GM12878 (cell line): ENCODE data around the gene MN1. TPM values are rescaled to one million over a fixed set of nuclear protein-coding genes. Genes with fewer than 3 reads are reported as not detected.

Experiments
- ATAC-seq: fragments of 200-7000 bp; cut with Tn5 transposase; 3 replicates; pipeline ENCODE4 v1.9.1; 2020; ENCODE audit warnings: mild to moderate bottlenecking, moderate library complexity
- BruUV-seq: library from RNA; stranded (reverse); fragments of 400-500 nt; replicated peaks from 2 replicates; lab custom pipeline; 2021; lab: Mats Ljungman, UMichigan
- CTCF ChIA-PET: fragments of 300-600 bp; sonication (Branson Sonifier 250); formaldehyde crosslinking; extraction: SDS; loops from one replicate; lab custom pipeline; 2021; ENCODE audit warnings: inconsistent platforms; lab: Yijun Ruan, JAX
- POLR2A ChIA-PET: fragments of 350-600 bp; formaldehyde crosslinking; extraction: SDS; loops from one replicate; lab custom pipeline; 2021; ENCODE audit warnings: inconsistent platforms; lab: Charles Lee
- RAD21 ChIA-PET: fragments of 300-600 bp; sonication (Branson Sonifier 250); formaldehyde crosslinking; loops from one replicate; lab custom pipeline; 2023; ENCODE audit warnings: antibody characterized with exemption; ENCODE audit not compliant: unreplicated experiment; lab: Charles Lee
- SMC1A ChIA-PET: fragments of 300-600 bp; sonication (Branson Sonifier 250); formaldehyde crosslinking; loops from one replicate; lab custom pipeline; 2023; ENCODE audit not compliant: unreplicated experiment, uncharacterized antibody; lab: Charles Lee
- DNase-seq: peaks from one replicate; pipeline ENCODE4 v3.0.0-alpha.2; 2011; ENCODE audit warnings: low read depth, low spot score
- FAIRE-seq: peaks from 3 replicates; lab custom pipeline; 2011; peaks lifted over from hg19 to GRCh38; lab: Jason Lieb, UNC
- H2AFZ ChIP-seq: 2 replicates; pipeline ENCODE4 v1.6.0; 2011; ENCODE audit warnings: low read depth, low read length, control low read depth; ENCODE audit not compliant: control insufficient read depth
- H3K27ac ChIP-seq: 2 replicates; pipeline ENCODE4 v1.5.1; 2011; ENCODE audit warnings: control low read depth; ENCODE audit not compliant: control insufficient read depth, insufficient read depth
- H3K27me3 ChIP-seq, 2 experiments: replicated peaks in 1 of 2; 2 replicates each; pipeline versions ENCODE4 v1.6.0 to v1.6.1; 2011; ENCODE audit warnings: low read length in 1 of 2; ENCODE audit not compliant: control insufficient read depth in 2 of 2, insufficient read depth in 2 of 2
- H3K36me3 ChIP-seq, 2 experiments: 2 replicates each; pipeline ENCODE4 v1.5.1; 2011; ENCODE audit warnings: low read length in 1 of 2; ENCODE audit not compliant: control insufficient read depth in 2 of 2, insufficient read depth in 2 of 2
- H3K4me1 ChIP-seq: 2 replicates; pipeline ENCODE4 v1.6.1; 2011; ENCODE audit warnings: mild to moderate bottlenecking, low read length, moderate library complexity, mixed read lengths; ENCODE audit not compliant: control insufficient read depth, insufficient read depth
- H3K4me2 ChIP-seq: 2 replicates; pipeline ENCODE4 v1.6.0; 2011; ENCODE audit warnings: control low read depth; ENCODE audit not compliant: control insufficient read depth, insufficient read depth
- H3K4me3 ChIP-seq: fragments of 200-600 bp; sonication (generic); 2 replicates; pipeline ENCODE4 v1.5.1; 2016
- H3K79me2 ChIP-seq: 2 replicates; pipeline ENCODE4 v1.6.0; 2011; ENCODE audit warnings: low read length; ENCODE audit not compliant: control insufficient read depth, insufficient read depth
- H3K9ac ChIP-seq: 2 replicates; pipeline ENCODE4 v1.8.0; 2011; ENCODE audit warnings: low read length, control low read depth, mixed read lengths; ENCODE audit not compliant: control insufficient read depth, insufficient read depth
- H3K9me3 ChIP-seq: replicated peaks from 3 replicates; pipeline ENCODE4 v1.5.1; 2011; ENCODE audit warnings: mild to moderate bottlenecking, low read length; ENCODE audit not compliant: control insufficient read depth, insufficient read depth
- H4K20me1 ChIP-seq: 2 replicates; pipeline ENCODE4 v1.6.0; 2011; ENCODE audit not compliant: control insufficient read depth, insufficient read depth
- BCL11A ChIP-seq: IDR thresholded peaks from 2 replicates; pipeline ENCODE4 v1.6.1; 2011; ENCODE audit warnings: low read depth, low read length
- BRCA1 ChIP-seq: IDR thresholded peaks from 2 replicates; pipeline ENCODE4 v1.6.1; 2011; ENCODE audit warnings: low read depth, low read length, improper control_type of control experiment
- FOXM1 ChIP-seq: IDR thresholded peaks from 2 replicates; pipeline ENCODE4 v1.6.1; 2012; ENCODE audit warnings: low read depth, mild to moderate bottlenecking, inconsistent platforms, low read length, moderate library complexity
- HDAC2 ChIP-seq: fragments of 200-600 bp; sonication (generic); IDR thresholded peaks from 2 replicates; pipeline ENCODE4 v1.6.1; 2017
- HDGF ChIP-seq: fragments of 450-650 bp; IDR thresholded peaks from 2 replicates; pipeline ENCODE4 v1.6.1; 2016; ENCODE audit warnings: antibody characterized with exemption
- MEF2A ChIP-seq: IDR thresholded peaks from 2 replicates; pipeline ENCODE4 v1.6.1; 2011; ENCODE audit warnings: low read depth, mild to moderate bottlenecking, low read length, moderate library complexity; ENCODE audit not compliant: insufficient read depth
- NFIC ChIP-seq: IDR thresholded peaks from 2 replicates; pipeline ENCODE4 v1.6.1; 2012; ENCODE audit warnings: low read depth, mild to moderate bottlenecking, inconsistent platforms, low read length, moderate library complexity
- NFYA ChIP-seq: IDR thresholded peaks from 2 replicates; pipeline ENCODE4 v1.6.1; 2011; ENCODE audit warnings: low read depth, mild to moderate bottlenecking, low read length, improper control_type of control experiment, borderline replicate concordance
- PBX3 ChIP-seq: IDR thresholded peaks from 2 replicates; pipeline ENCODE4 v1.6.1; 2011; ENCODE audit warnings: mild to moderate bottlenecking, low read depth, low read length, moderate library complexity; ENCODE audit not compliant: insufficient replicate concordance
- PML ChIP-seq: IDR thresholded peaks from 2 replicates; pipeline ENCODE4 v1.6.1; 2012; ENCODE audit warnings: low read length, inconsistent platforms
- POLR2AphosphoS5 ChIP-seq: IDR thresholded peaks from 2 replicates; pipeline ENCODE4 v1.6.1; 2011; ENCODE audit warnings: mild to moderate bottlenecking, low read length, inconsistent platforms
- POU2F2 ChIP-seq: IDR thresholded peaks from 3 replicates; pipeline ENCODE4 v1.6.1; 2011; ENCODE audit warnings: low read depth, mild to moderate bottlenecking, low read length, borderline replicate concordance
- RB1 ChIP-seq: fragments of 450-650 bp; formaldehyde crosslinking; IDR thresholded peaks from 2 replicates; pipeline ENCODE4 v1.6.1; 2017; ENCODE audit warnings: mild to moderate bottlenecking, borderline replicate concordance
- RELA ChIP-seq: fragments of 450-650 bp; IDR thresholded peaks from 2 replicates; pipeline ENCODE4 v1.8.0; 2014; ENCODE audit warnings: borderline replicate concordance; ENCODE audit not compliant: partially characterized antibody
- SMAD5 ChIP-seq: IDR thresholded peaks from 2 replicates; pipeline ENCODE4 v1.6.1; 2016; ENCODE audit warnings: antibody characterized with exemption, low read depth
- STAT3 ChIP-seq: IDR thresholded peaks from 2 replicates; pipeline ENCODE4 v1.6.1; 2011; ENCODE audit warnings: low read depth, low read length, improper control_type of control experiment
- ZNF687 ChIP-seq: fragments of 450-650 bp; IDR thresholded peaks from 2 replicates; pipeline ENCODE4 v1.6.1; 2017; ENCODE audit warnings: mild to moderate bottlenecking, moderate library complexity
- WGBS: methylation state at CpG from one replicate; pipeline ENCODE4 v1.1.6; 2016; ENCODE audit warnings: low lambda C conversion rate; ENCODE audit not compliant: insufficient replicate concordance, insufficient coverage; ENCODE audit errors: missing lambda C conversion rate; 5-methylcytosine and 5-hydroxymethylcytosine counted together
- in situ Hi-C: fragments of 300-500 bp; cut with MboI; formaldehyde crosslinking; loops from 9 replicates; pipeline ENCODE4 v1.14.3; 2018; ENCODE audit warnings: mixed read lengths
- intact Hi-C: fragments of 100-400 bp; cut with micrococcal nuclease; formaldehyde crosslinking; loops from one replicate; pipeline ENCODE4 v1.14.2; 2022; ENCODE audit not compliant: unreplicated experiment
- polyA plus RNA-seq, 11 experiments: library from polyadenylated mRNA; depleted of rRNA in 4 of 11; unstranded in 6 of 11; stranded (reverse) in 5 of 11; fragments of >200 nt; fragmentation: Nextera tagmentation in 4 of 11; fragmentation: Illumina TruSeq in 1 of 11; extraction: Ambion mirVana in 4 of 11; extraction: Trizol in 1 of 11; gene quantifications; 1 replicate in 1 of 11; 2 replicates in 10 of 11; pipeline versions ENCODE4 v1.2.1 to v1.2.3, GENCODE V29; 2011 to 2016; ENCODE audit warnings: inconsistent platforms in 2 of 11, missing spikeins in 2 of 11, low read depth in 1 of 11
- total RNA-seq, 4 experiments: library from RNA; depleted of rRNA in 3 of 4; stranded (reverse); fragments of >200 nt in 3 of 4; fragmentation: Illumina TruSeq in 1 of 4; extraction: Trizol in 1 of 4; gene quantifications; 2 replicates each; pipeline versions ENCODE4 v1.2.1 to v1.2.3, GENCODE V29; 2013 to 2021

The MN1 gene
- total and polyA plus RNA-seq, 10 of the 15 experiments (the other 5 are each of a cell fraction or from before 2014, with no cell fraction given): under 0.01 to 0.24 (median 0.03) TPM; not detected in 3

- FAIRE-seq (no peak), ATAC-seq (no peak), DNase-seq (no peak)
- ChIA-PET SMC1A (no interaction called here), RAD21 (no interaction called here), CTCF (no interaction called here), POLR2A (no interaction called here)
- 28% methylated on average over 6 of the region's 6 CpGs for WGBS
- Histone ChIP-seq H3K4me1 (no peaks in the 10 kb centered on the region), H3K27ac (no peak overlapping the region), H3K4me2 (no peak overlapping the region), H3K9ac (no peak overlapping the region), H3K9me3 (no peaks in the 10 kb centered on the region; the same call in 1 of the 3 replicates), H3K4me3 (no peak overlapping the region), H3K27me3 (no peaks in the 10 kb centered on the region; a peak in 1 of 4 replicates), H3K36me3 (no peaks in the 10 kb centered on the region), H2AFZ (no peak overlapping the region), H3K79me2 (no peaks in the 10 kb centered on the region), H4K20me1 (no peaks in the 10 kb centered on the region)
- in situ Hi-C loops (no loop called here), intact Hi-C loops (no loop called here)
- no TSS peak for BruUV-seq
- TF ChIP-seq SMAD5 (no peak), POU2F2 (no peak), POLR2AphosphoS5 (no peak), BCL11A (no peak), NFIC (no peak), RB1 (no peak), STAT3 (no peak), FOXM1 (no peak), BRCA1 (no peak), ZNF687 (no peak), HDGF (no peak), MEF2A (no peak), RELA (no peak), PML (no peak), HDAC2 (no peak), NFYA (no peak), PBX3 (no peak)
Measured at GRCh38 chr22:27732841-27733240, 68.7 kb downstream of the MN1 start.
